ENCODE results near the gene LRRC61.

The LRRC61 gene

DNA sequence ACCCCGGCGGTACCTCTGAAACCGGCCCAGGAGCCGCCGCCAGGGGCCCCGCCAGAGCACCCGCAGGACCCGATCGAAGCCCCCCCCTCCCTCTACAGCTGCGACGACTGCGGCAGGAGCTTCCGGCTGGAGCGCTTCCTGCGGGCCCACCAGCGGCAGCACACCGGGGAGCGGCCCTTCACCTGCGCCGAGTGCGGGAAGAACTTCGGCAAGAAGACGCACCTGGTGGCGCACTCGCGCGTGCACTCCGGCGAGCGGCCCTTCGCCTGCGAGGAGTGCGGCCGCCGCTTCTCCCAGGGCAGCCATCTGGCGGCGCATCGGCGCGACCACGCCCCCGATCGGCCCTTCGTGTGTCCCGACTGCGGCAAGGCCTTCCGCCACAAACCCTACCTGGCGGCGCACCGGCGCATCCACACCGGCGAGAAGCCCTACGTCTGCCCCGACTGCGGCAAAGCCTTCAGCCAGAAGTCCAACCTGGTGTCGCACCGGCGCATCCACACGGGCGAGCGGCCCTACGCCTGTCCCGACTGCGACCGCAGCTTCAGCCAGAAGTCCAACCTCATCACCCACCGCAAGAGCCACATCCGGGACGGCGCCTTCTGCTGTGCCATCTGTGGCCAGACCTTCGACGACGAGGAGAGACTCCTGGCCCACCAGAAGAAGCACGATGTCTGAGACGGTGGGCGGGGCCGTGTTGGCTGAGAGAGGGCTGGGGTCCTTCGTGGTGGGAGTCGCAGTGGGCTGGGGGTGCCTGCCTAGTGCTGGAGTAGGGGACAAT, 49.3 kb downstream of the LRRC61 start:
- no peak for DNase-seq

- DNase-seq = no peak
Measured at GRCh38 chr7:150373049-150373801, 50.1 kb downstream of the LRRC61 start.

DNA sequence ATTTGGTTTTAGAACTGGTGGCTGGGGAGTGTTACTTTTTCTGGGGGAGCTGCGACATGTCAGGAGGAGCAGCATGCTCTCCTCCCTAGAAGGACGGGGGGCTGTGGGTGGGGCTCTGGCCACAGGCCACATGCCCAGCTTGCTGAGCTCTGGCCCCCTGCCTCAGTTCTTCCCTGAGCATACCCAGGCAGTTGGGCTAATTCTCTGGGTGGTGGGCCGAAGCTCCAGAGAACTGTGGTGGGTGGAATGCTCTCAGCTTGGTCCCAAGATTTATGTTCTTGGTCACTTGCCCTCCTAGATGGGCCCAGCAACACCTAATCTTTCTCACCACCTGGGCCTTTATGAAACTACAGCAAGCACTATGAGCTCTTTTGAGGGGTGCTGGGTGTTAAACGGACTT, 50.9 kb downstream of the LRRC61 start:
- DNase-seq = no peak

DNA sequence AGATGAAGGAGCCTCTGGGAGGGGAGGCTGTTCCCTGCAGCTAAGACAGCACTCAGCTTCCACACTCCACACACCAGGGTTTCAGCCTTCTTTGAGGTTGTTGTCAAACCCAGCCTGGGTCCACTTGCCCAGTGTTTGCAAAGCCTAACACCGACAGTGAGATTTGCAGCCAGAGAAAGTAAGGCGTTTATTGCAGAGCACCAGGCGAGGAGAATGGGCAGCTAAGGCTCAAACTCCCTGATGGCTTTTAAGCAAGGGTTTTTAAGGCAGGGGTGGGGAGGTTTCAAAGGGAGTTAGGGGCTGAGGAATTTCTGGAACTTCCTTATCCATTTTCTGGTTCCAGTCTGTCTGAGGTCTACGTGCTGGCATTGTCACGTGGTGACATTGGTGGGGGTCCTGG, 51.3 kb downstream of the LRRC61 start:
- DNase-seq = no peak

DNA sequence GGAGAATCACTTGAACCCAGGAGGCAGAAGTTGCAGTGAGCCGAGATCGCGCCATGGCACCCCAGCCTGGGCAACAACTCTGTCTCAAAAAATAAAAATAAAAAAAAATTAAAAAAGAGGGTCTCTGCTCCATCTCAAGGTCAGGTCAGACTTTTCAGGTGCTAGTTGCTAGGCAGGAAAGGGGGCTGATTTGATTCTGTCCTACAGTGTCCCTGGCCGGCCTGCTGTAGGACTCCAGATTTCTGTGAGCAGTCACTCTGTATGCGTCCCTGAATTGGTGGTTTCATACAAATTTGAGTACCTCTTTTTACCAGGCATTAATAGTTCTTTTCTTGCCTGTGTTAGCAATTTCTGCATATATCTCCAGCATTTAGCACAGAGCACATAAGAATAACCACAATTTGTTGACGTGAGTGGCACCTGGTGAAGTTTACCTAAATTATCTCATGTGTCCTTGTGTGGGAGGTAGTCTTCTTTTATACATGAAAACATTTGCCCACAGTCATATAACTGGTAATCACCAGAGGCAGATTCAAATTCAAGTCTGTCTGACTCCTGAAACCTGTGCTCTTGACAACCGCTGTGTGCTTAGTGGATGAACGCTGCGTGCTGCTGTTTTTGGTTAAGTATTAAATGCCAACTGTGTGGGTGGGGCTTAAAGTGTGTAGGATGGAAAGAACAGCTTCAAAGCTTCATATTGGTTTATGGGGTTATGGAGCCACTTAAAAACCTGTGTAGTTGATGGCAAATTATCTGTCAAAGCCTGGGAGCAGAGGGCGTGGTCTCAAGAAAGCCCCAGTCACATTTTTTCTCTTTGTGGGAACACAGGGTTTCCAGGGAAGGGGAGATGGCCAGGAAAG, 52.7 kb downstream of the LRRC61 start:
- DNase-seq = no peak

- DNase-seq = no peak
Measured at GRCh38 chr7:150376560-150376959, 53.4 kb downstream of the LRRC61 start.

GRCh38 chr7:150377196-150377595, 54.0 kb downstream of the LRRC61 start:
- no peak for DNase-seq

- no peak for DNase-seq
Measured at GRCh38 chr7:150377635-150378034, 54.5 kb downstream of the LRRC61 start.

- no peak for DNase-seq
Measured at GRCh38 chr7:150378115-150378852, 55.1 kb downstream of the LRRC61 start.

GRCh38 chr7:150378853-150379440, 55.8 kb downstream of the LRRC61 start, which contains the start of gene ZNF775:
ZNF775 (plus strand) TSS chr7:150379330; CDS start chr7:150388471, 9,141 bp downstream.
- peak; percentile 68 for DNase-seq

GRCh38 chr7:150379441-150380379, 56.6 kb downstream of the LRRC61 start:
- DNase-seq = no peak

- DNase-seq = no peak
Measured at GRCh38 chr7:150380463-150380862, 57.3 kb downstream of the LRRC61 start.

DNA sequence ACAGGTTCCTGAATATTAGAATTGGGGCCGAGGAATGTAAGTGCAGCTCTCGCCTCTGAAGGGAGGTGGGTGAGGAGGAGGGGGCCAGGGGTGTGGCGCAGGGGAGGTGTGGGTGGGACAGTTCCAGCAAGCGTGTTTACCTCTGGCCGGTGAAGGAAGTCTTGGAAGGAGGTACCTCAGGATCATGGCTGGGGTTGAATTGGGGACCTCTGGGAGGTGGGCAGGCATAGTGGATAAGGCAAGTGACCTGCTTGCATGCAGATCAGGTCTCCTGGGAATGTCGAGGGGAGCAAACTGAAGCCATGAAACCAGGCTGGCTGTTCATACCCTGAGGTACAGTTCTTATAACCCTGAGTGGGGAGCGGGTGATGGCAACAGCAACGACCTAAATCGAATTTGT, 57.9 kb downstream of the LRRC61 start:
- DNase-seq = no peak

DNA sequence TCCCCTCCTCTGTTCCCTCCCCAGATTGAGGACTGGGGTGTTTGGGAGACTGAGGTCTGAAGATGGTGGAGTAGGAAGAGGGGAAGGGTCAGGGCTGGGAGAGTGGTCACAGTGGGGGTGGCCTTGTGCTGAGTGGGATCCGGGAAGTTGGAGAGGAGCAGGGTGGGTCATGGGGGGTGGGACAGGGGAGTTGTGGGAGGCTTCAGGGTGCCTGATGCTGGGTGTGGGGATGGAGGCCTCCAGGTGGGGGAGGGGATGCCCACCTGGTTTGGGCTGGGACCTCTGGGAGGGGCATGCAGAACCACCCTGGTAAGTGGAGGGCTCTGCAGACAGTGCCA, 58.6 kb downstream of the LRRC61 start:
- DNase-seq = no peak

DNA sequence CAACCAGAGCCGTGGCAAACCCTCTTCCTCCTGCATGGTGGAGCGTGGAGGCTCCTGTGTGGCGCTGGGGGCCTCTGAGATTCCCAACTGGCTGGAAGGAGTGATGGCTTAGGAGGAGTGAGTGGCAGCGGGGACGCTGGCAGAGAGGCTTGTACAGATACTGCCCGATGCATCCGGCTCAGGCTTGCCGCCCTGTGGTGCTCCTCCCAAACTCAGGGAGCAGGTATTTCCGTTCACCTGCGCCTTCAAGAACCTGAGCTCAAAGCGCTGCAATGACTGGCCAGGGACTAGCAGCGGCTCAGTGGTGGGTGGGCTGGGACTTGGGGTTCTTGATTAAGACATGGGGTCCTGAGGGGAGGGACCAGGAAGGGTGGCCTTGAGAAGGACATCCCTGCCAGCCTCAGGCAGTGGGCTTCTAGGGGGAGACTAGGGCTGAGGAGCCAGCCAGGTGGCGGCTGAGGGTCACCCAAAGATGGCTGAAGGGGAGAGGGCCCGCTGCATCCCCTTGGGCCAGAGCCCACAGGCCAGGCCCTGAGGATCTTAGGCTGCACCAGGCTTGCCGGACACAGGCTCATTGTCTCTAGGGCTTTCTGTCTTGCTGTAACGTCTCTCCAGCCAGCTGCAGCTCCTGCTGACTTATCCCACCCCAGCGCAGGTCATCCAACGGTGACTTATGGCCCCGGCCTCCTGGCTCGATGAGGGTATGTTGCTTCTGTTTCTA, 59.1 kb downstream of the LRRC61 start:
- DNase-seq = no peak

- no peak for DNase-seq
Measured at GRCh38 chr7:150382844-150383225, 59.7 kb downstream of the LRRC61 start.

DNA sequence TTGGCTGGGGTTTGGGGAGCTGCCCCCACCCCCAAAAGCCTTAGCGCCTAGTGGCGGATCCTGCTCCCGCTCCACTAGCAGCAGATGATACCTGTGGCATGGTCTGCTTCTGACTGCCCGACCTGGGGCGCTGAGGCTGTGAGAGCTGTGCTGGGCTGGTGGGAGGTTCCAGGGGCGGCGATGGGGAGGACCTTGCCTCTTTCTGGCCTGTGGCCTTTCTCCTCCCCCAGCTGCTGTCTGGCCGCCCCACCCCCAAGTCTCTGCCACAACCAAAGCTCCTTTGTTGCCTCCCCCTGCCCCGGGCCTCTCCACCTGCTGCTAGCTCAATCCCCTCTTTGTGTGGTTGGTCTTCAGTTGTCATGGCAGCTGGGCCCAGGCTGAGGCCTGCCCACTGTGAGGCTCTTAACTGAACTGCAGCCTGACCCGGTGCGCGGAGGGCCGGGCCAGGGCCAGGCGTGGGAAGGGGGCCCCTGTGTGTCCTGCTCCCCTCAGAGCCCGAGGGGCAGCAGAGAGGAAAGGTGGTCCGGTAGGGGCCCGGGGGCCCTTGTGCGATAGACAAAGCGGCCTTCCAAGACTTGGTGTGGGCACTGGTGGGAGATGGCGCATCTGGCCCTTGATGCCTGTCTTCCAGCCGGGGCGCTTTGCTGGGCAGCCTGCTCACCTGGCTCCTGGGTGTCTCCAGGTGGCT, 60.7 kb downstream of the LRRC61 start:
- no peak for DNase-seq

- no peak for DNase-seq
Measured at GRCh38 chr7:150384406-150385301, 61.5 kb downstream of the LRRC61 start.

GRCh38 chr7:150385302-150385723, 62.2 kb downstream of the LRRC61 start:
- no peak for DNase-seq
